Mammary epithelial cell (primary cell): Measurements from ENCODE around the gene FAM3D.

Experiments
- EZH2 ChIP-seq: IDR thresholded peaks from 2 replicates; pipeline ENCODE4 v1.6.1; 2012; ENCODE audit warnings: low read length, inconsistent platforms, borderline replicate concordance
- TF ChIP-seq, protein P1 (sequence below), 2 donors: IDR thresholded peaks in 1 of 2; conservative IDR thresholded peaks in 1 of 2; 2 replicates each; pipeline ENCODE4 v1.5.1; 2011 to 2012; ENCODE audit warnings: inconsistent platforms in 2 of 2, low read length in 2 of 2, mild to moderate bottlenecking in 2 of 2, control low read depth in 1 of 2, low read depth in 1 of 2; ENCODE audit not compliant: insufficient read depth in 1 of 2; ENCODE audit errors: extremely low read depth in 1 of 2

DNA sequence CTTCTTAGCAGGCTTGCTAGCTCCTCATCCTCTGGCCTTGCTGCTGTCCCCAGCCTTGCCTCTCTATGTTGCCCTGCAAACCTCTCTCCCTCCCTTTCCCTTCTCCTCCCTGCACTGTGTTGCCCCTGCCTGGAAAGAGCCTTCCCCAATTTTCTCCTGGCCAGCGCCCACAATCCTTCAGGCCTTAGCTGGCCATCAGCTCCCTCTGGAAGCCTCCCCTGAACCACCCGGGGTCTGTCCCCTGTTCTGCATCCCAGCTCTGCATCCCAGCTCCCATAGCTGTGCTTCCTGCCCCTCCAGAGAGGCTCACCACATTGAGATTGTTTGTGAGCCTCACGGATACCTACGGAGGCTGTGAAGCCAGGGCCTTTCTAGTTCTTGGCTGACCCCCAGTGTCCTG is 23.7 kb downstream of the FAM3D start:
- TF ChIP-seq, protein P1, sequence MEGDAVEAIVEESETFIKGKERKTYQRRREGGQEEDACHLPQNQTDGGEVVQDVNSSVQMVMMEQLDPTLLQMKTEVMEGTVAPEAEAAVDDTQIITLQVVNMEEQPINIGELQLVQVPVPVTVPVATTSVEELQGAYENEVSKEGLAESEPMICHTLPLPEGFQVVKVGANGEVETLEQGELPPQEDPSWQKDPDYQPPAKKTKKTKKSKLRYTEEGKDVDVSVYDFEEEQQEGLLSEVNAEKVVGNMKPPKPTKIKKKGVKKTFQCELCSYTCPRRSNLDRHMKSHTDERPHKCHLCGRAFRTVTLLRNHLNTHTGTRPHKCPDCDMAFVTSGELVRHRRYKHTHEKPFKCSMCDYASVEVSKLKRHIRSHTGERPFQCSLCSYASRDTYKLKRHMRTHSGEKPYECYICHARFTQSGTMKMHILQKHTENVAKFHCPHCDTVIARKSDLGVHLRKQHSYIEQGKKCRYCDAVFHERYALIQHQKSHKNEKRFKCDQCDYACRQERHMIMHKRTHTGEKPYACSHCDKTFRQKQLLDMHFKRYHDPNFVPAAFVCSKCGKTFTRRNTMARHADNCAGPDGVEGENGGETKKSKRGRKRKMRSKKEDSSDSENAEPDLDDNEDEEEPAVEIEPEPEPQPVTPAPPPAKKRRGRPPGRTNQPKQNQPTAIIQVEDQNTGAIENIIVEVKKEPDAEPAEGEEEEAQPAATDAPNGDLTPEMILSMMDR (conservative IDR thresholded peaks at IDR 0.05 in 1 of 2, IDR thresholded peaks at IDR 0.05 in 1 of 2; ENCODE audit: extremely low read depth in 1 of 2, insufficient read depth in 1 of 2, low read depth in 1 of 2, low read length in 2 of 2), result no peak
- TF ChIP-seq EZH2, result no peak
